ENCODE data around the gene CHST9. TPM values are rescaled to one million over a fixed set of nuclear protein-coding genes. Genes with fewer than 3 reads are reported as not detected.

CHST9 gene
- total RNA-seq, 1 experiment from 2014 or later, result 19.2 TPM

GRCh38 chr18:27143580-27144287 lies 41.4 kb downstream of the CHST9 start:
- H3K27me3 Mint-ChIP-seq (ENCODE audit: low read depth), result no peaks in the 10 kb centered on the region

More at GRCh38 chr18:27143580-27144287, 41.4 kb downstream of the CHST9 start:
- Mint-ChIP-seq H3K4me3 (no peak overlapping the region), H3K9me3 (peaks cover 7% of the 10 kb centered on the region), H3K36me3 (peaks cover 8% of the 10 kb centered on the region), H3K4me1 (peaks cover 26% of the 10 kb centered on the region), H3K27ac (peak overlapping the region; percentile 42; the same call in 1 of the 2 replicates)
- ChIA-PET POLR2A (no interaction called here), CTCF (no interaction called here)
- ATAC-seq, result peak; percentile 92
- DNase-seq (ENCODE audit: low spot score), result peak; percentile 18
- TF ChIP-seq MXD4 (CRISPR knock-in tag; IDR thresholded peaks at IDR 0.05; ENCODE audit: borderline replicate concordance), result no peak
- TF ChIP-seq FOXJ3 (CRISPR knock-in tag; IDR thresholded peaks at IDR 0.05; ENCODE audit: borderline replicate concordance), result no peak
- TF ChIP-seq SP1 (CRISPR knock-in tag; conservative IDR thresholded peaks at IDR 0.05), result no peak
- TF ChIP-seq HMGXB4 (CRISPR knock-in tag; IDR thresholded peaks at IDR 0.05), result no peak
- no peak for TF ChIP-seq TEAD4 (CRISPR knock-in tag; IDR thresholded peaks at IDR 0.05)
- TF ChIP-seq NFYB (CRISPR knock-in tag; conservative IDR thresholded peaks at IDR 0.05; ENCODE audit: low read depth), result no peak
- no peak for TF ChIP-seq NR1H2 (CRISPR knock-in tag; IDR thresholded peaks at IDR 0.05)
- no peak for TF ChIP-seq ERG (CRISPR knock-in tag; IDR thresholded peaks at IDR 0.05)
- no peak for TF ChIP-seq FOXK1 (CRISPR knock-in tag; IDR thresholded peaks at IDR 0.05)
- no peak for TF ChIP-seq NFATC4 (CRISPR knock-in tag; IDR thresholded peaks at IDR 0.05)
- no peak for TF ChIP-seq ZMAT4 (CRISPR knock-in tag; IDR thresholded peaks at IDR 0.05)
- TF ChIP-seq TEAD1 (CRISPR knock-in tag; IDR thresholded peaks at IDR 0.05), result no peak
- no peak for TF ChIP-seq STAT6 (CRISPR knock-in tag; conservative IDR thresholded peaks at IDR 0.05; ENCODE audit: low read depth)
- no peak for TF ChIP-seq ZBTB21 (CRISPR knock-in tag; IDR thresholded peaks at IDR 0.05; ENCODE audit: borderline replicate concordance)
- no peak for TF ChIP-seq SMAD4 (CRISPR knock-in tag; IDR thresholded peaks at IDR 0.05)
- no peak for TF ChIP-seq ESRRA (CRISPR knock-in tag; IDR thresholded peaks at IDR 0.05; ENCODE audit: borderline replicate concordance)
- TF ChIP-seq JUN (CRISPR knock-in tag; IDR thresholded peaks at IDR 0.05), result no peak
- TF ChIP-seq MLX (CRISPR knock-in tag; IDR thresholded peaks at IDR 0.05), result no peak

Data from WTC11 (cell line).